ENCODE results near the gene MCM6. TPM values are rescaled to one million over a fixed set of nuclear protein-coding genes. Genes with fewer than 3 reads are reported as not detected.

MCM6 gene
- total RNA-seq, 1 experiment from 2014 or later: 113 TPM

DNA sequence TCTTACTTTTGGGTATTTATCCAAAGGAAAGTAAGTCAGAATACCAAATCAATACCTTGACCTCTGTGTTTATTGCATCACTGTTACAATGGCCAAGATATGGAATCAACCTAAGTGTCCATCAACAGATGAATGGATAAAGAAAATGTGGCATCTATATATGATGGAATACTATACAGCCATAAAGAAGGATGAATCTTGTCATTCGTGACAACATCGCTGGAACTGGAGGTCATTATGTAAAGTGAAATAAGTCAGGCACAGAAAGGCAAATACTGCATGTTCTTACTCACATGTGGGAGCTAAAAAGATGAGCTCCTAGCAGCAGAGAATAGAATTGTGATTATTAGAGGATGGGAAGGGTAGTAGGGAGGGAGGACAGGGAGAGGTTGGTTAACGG, 73.9 kb downstream of the MCM6 start:
- Histone ChIP-seq H3K79me2 (ENCODE audit: insufficient read depth, low read length) (no peaks in the 10 kb centered on the region), H4K91ac (ENCODE audit: insufficient read length, low read depth, low read length) (no peak overlapping the region), H3K9ac (ENCODE audit: extremely low read depth, insufficient read length, low read length) (no peak overlapping the region), H3K4me2 (ENCODE audit: insufficient read depth, insufficient read length, low read length) (no peak overlapping the region), H3K79me1 (ENCODE audit: insufficient read depth, low read depth, low read length, poor library complexity, severe bottlenecking) (no peaks in the 10 kb centered on the region), H4K5ac (ENCODE audit: insufficient read length, low read depth, low read length) (no peak overlapping the region), H3K27me3 (ENCODE audit: insufficient read depth, low read length) (no peaks in the 10 kb centered on the region), H4K20me1 (ENCODE audit: control insufficient read depth, insufficient read depth, insufficient read length) (no peaks in the 10 kb centered on the region), H2BK15ac (ENCODE audit: low read depth, low read length) (no peak overlapping the region), H3K27ac (ENCODE audit: insufficient read length, low read depth, low read length) (no peak overlapping the region), H3K4me1 (ENCODE audit: insufficient read depth, low read length) (no peaks in the 10 kb centered on the region), H2BK5ac (ENCODE audit: insufficient read length, low read length) (no peak overlapping the region), H4K8ac (replicated peaks; ENCODE audit: insufficient read length, low read depth, low read length) (no peak overlapping the region), H2AFZ (ENCODE audit: low read length) (no peak overlapping the region), H3K14ac (ENCODE audit: insufficient read depth, low read length) (no peak overlapping the region), H3K23ac (ENCODE audit: insufficient read length, low read depth, low read length) (no peak overlapping the region), H2AK5ac (ENCODE audit: insufficient read length, low read length) (no peak overlapping the region), H2BK20ac (ENCODE audit: low read depth, low read length, poor library complexity, severe bottlenecking) (no peak overlapping the region), H2BK12ac (ENCODE audit: insufficient read length, low read depth, low read length) (no peak overlapping the region), H3K18ac (ENCODE audit: insufficient read length, low read depth, low read length) (no peak overlapping the region), H3T11ph (ENCODE audit: low read length) (no peak overlapping the region), H3K4ac (ENCODE audit: low read depth, low read length) (no peak overlapping the region), H3K9me3 (ENCODE audit: control insufficient read depth, low read depth, low read length) (no peaks in the 10 kb centered on the region), H3K23me2 (ENCODE audit: insufficient read length, low read depth, low read length, poor library complexity, severe bottlenecking) (no peaks in the 10 kb centered on the region), H2BK120ac (ENCODE audit: low read depth, low read length, poor library complexity, severe bottlenecking) (no peak overlapping the region), H3K56ac (ENCODE audit: insufficient read length, low read depth, low read length) (no peak overlapping the region)
- Mint-ChIP-seq H3K36me3 (ENCODE audit: insufficient read depth in 1 of 3, low read depth in 3 of 3) (peaks cover 0 to 19% (median 17%) of the 10 kb centered on the region in 3 experiments; a peak in 6 of 7 replicates), H3K9me3 (peaks cover 25 to 27% of the 10 kb centered on the region in 2 experiments), H3K4me3 (no peak overlapping the region), H3K4me1 (peaks cover 6 to 7% of the 10 kb centered on the region in 2 experiments; a peak in 3 of 4 replicates), H3K27ac (no peak overlapping the region), H3K27me3 (ENCODE audit: low read depth) (peaks cover 2% of the 10 kb centered on the region)
- TF ChIP-seq, protein P1, sequence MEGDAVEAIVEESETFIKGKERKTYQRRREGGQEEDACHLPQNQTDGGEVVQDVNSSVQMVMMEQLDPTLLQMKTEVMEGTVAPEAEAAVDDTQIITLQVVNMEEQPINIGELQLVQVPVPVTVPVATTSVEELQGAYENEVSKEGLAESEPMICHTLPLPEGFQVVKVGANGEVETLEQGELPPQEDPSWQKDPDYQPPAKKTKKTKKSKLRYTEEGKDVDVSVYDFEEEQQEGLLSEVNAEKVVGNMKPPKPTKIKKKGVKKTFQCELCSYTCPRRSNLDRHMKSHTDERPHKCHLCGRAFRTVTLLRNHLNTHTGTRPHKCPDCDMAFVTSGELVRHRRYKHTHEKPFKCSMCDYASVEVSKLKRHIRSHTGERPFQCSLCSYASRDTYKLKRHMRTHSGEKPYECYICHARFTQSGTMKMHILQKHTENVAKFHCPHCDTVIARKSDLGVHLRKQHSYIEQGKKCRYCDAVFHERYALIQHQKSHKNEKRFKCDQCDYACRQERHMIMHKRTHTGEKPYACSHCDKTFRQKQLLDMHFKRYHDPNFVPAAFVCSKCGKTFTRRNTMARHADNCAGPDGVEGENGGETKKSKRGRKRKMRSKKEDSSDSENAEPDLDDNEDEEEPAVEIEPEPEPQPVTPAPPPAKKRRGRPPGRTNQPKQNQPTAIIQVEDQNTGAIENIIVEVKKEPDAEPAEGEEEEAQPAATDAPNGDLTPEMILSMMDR (conservative IDR thresholded peaks at IDR 0.05): no peak
- DNase-seq: no peak
- no CpG with 5 or more reads among the region's 3 CpGs for WGBS (ENCODE audit: extremely low coverage, insufficient read length, low lambda C conversion rate)

Measured in H9 (cell line).